Urinary bladder (tissue), 4 donors: Measurements from ENCODE around the gene CPXM2. TPM values are rescaled to one million over a fixed set of nuclear protein-coding genes. Genes with fewer than 3 reads are reported as not detected.
"Not testable (repeated sequence)": the region's sequence is repeated elsewhere in the genome, so short reads cannot be mapped to it uniquely, and the experiment has no call there.

Source experiments
- DNase-seq: peaks from one replicate; pipeline ENCODE4 v3.0.0-alpha.2; 2015; ENCODE audit errors: extremely low spot score
- H3K27ac ChIP-seq: one replicate; pipeline ENCODE4 v1.5.1; 2013; ENCODE audit warnings: low read depth, mild to moderate bottlenecking, moderate library complexity
- H3K36me3 ChIP-seq: one replicate; pipeline ENCODE4 v1.6.1; 2013; ENCODE audit warnings: mild to moderate bottlenecking, moderate library complexity; ENCODE audit not compliant: insufficient read depth
- H3K4me1 ChIP-seq: one replicate; pipeline ENCODE4 v1.6.1; 2013; ENCODE audit warnings: mild to moderate bottlenecking, moderate library complexity; ENCODE audit not compliant: insufficient read depth
- H3K4me3 ChIP-seq: one replicate; pipeline ENCODE4 v1.5.1; 2013; ENCODE audit warnings: low read depth, low read length
- WGBS: extraction: QIAGEN DNeasy Blood & Tissue Kit; methylation state at CpG from one replicate; pipeline ENCODE4 v1.1.7; 2013; 5-methylcytosine and 5-hydroxymethylcytosine counted together
- polyA plus RNA-seq: library from polyadenylated mRNA; stranded (reverse); fragments of 200-250 nt; gene quantifications from one replicate; pipeline ENCODE4 v1.2.3, GENCODE V29; 2013
- total RNA-seq: library from RNA; depleted of rRNA; stranded (reverse); fragments of >200 nt; gene quantifications from one replicate; pipeline ENCODE4 v1.2.3, GENCODE V29; 2014
- donor health status: healthy with polysubstance abuse.
- donor health status: healthy.

CPXM2 gene
- total and polyA plus RNA-seq, 2 donors, result 12.3 to 48.1 TPM

DNA sequence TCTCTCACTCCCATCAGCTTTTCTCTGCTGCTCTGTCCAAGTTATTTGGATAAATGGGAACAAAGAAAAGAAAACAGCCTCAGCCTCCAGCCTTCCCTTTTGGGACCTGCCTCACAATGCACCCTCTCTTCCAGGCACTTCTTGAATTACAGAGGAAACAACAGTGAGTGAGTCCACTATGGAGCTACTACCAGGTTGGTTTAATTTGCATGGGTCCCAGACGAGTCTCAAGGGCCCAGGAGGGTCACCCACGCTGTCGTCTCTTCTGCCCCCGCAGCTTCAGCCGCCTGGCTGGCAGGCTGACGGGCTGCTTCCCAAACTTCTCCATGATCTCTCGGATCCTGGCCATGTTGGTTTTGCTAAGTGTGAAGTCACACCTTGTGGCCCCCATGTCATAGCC lies 145.1 kb downstream of the CPXM2 start:
- 73% methylated on average over 7 of the region's 7 CpGs for WGBS
- Histone ChIP-seq H3K27ac (no peak overlapping the region), H3K4me3 (no peak overlapping the region), H3K4me1 (no peaks in the 10 kb centered on the region), H3K36me3 (no peaks in the 10 kb centered on the region)
- no peak for DNase-seq

DNA sequence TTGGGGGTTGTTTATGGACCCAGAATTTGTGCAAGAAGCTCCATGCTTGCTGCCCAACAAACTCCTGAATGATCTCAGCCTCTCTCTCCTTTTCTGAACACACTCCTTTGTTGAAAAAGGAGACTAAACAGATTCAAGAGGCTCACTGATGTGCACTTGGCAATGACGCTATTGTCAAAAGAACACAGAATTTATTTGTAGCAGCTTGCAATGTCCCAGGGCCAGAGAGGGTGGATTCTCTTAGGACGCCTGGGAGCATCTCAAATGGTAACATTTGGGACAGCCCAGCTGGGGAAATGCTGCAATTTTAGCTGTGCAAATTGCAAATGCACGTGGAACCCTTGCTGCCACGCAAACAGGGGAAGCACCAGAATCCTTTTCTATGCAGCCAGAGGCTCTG lies 145.5 kb downstream of the CPXM2 start:
- Histone ChIP-seq H3K4me1 (no peaks in the 10 kb centered on the region), H3K4me3 (no peak overlapping the region), H3K27ac (no peak overlapping the region), H3K36me3 (no peaks in the 10 kb centered on the region)
- DNase-seq, result no peak
- WGBS, result 42% methylated on average over 4 of the region's 4 CpGs

DNA sequence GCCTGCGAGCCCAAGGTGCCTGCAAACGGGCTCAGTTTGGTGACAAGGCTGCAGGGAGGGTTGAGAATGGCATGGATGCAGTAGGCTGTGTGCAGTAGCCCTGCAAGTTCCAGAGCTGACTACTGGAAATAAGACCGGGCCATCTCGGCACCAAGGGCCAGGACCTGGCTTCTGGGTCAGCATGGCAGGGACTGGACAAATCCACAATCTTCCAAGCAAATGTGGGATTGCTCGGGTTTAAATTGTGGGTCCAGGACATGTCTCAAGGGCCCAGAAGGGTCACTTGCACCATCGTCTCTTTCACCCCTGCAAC lies 147.4 kb downstream of the CPXM2 start:
- no peaks in the 10 kb centered on the region for H3K4me1 ChIP-seq
- no peak overlapping the region for H3K27ac ChIP-seq
- H3K4me3 ChIP-seq, result no peak overlapping the region
- no peak for DNase-seq
- WGBS, result 63% methylated on average over 6 of the region's 6 CpGs
- H3K36me3 ChIP-seq, result no peaks in the 10 kb centered on the region

GRCh38 chr10:123743441-123744223 lies 148.0 kb downstream of the CPXM2 start:
- Histone ChIP-seq H3K36me3 (no peaks in the 10 kb centered on the region), H3K4me3 (no peak overlapping the region), H3K4me1 (no peaks in the 10 kb centered on the region), H3K27ac (no peak overlapping the region)
- DNase-seq, result no peak
- 39% methylated on average over 13 of the region's 13 CpGs for WGBS

DNA sequence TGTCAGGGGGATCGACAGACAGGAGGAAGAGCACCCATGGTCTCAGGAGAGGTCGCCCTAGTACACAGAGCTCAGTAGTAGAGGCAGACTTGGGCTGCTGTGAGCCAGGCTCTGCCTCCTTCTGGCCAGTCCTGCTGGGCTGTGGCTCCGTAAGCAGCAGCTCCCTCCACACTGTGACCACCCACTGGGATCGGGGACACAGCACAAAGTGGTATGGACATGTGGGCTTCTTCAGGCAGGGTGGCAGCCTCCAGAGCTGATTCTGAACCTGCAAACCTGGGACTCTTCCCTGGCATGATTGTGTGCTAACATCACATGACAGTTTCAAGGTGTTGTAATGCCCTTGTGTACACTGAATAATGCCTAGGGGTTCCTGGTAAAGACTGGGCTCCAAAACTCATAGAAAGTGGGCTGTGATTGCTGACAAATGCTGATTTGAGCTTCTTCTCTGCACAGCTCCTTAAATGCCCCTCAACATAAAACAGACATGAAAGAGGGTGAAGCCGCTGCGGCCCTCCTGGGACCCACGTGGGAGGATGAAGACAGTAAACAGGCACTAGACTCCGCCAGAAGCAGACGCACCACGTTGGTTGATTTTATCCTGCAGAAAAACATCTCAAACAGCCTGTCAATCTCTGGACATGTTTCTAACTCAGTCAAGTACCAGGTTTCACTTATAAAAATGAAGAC lies 148.7 kb downstream of the CPXM2 start:
- WGBS, result 45% methylated on average over 10 of the region's 10 CpGs
- Histone ChIP-seq H3K36me3 (no peaks in the 10 kb centered on the region), H3K4me3 (no peak overlapping the region), H3K27ac (no peak overlapping the region), H3K4me1 (no peaks in the 10 kb centered on the region)
- no peak for DNase-seq

DNA sequence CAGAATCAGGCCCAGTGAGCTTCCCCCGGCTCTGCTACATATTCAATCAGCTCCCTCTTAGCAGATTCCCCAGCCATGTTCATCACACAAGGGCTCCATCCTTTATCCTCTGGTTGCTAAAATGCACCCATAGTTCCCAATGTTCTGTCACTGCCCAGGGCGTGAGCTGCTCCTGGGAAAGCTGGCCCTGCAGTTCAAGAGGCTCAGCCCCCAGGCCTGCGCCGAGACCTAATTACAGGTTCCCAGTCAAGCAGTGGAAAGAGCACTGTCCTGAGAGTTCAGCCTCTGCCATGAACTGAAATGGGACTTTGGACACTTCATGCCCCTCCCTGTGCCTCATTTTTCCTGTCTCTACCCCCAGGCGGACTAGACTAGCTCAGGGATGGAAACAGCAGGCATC lies 149.9 kb downstream of the CPXM2 start:
- 91% methylated on average over 5 of the region's 5 CpGs for WGBS
- H3K27ac ChIP-seq, result no peak overlapping the region
- no peak overlapping the region for H3K4me3 ChIP-seq
- H3K36me3 ChIP-seq, result no peaks in the 10 kb centered on the region
- DNase-seq, result no peak
- H3K4me1 ChIP-seq, result no peaks in the 10 kb centered on the region

- no peak for DNase-seq
- no peak overlapping the region for H3K27ac ChIP-seq
- no peak overlapping the region for H3K4me3 ChIP-seq
- H3K36me3 ChIP-seq, result no peaks in the 10 kb centered on the region
- H3K4me1 ChIP-seq, result no peaks in the 10 kb centered on the region
- WGBS, result 67% methylated on average over 7 of the region's 7 CpGs
Observed at GRCh38 chr10:123741146-123741545, 150.5 kb downstream of the CPXM2 start.

DNA sequence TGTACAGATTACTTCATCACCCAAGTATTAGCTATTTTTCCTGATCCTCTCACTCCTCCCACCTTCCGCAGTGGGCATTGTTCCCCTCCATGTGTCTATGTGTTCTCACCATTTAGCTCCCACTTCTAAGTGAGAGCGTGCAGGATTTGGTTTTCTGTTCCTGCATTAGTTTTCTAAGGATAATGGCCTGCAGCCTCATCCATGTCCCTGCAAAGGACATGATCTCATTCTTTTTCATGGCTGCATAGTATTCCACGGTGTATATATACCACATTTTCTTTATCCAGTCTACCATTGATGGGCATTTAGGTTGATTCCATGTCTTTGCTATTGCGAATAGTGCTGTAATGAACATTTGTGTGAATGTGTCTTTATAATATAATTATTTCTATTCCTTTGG lies 154.7 kb downstream of the CPXM2 start:
- not testable (repeated sequence) for H3K4me3 ChIP-seq, DNase-seq, H3K27ac ChIP-seq, H3K4me1 ChIP-seq, H3K36me3 ChIP-seq
- 92% methylated on average over 4 of the region's 4 CpGs for WGBS

DNA sequence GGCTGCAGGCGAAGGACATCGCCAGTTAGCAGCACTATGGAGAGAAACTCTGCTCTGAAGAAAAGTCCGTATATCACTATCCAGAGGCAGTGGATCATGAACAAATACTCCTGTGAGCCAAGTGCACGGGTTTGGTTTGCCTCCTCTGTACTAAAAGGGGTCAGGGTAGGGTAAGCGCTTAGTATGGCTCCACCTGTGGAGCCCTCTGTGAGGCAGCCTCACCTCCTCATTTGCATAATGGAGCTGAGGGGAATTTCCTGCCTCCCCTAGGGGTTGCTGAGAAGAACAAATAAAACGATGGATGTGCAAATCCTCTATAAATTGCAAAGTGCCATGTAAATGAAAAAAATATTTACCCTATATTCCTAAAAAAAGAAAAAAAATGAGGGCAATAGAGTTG lies 162.1 kb downstream of the CPXM2 start:
- Histone ChIP-seq H3K4me3 (no peak overlapping the region), H3K36me3 (no peaks in the 10 kb centered on the region), H3K27ac (no peak overlapping the region), H3K4me1 (no peaks in the 10 kb centered on the region)
- no peak for DNase-seq
- 74% methylated on average over 6 of the region's 6 CpGs for WGBS

GRCh38 chr10:123726836-123727235 lies 164.8 kb downstream of the CPXM2 start:
- no peak for DNase-seq
- WGBS, result 53% methylated on average over 2 of the region's 2 CpGs
- H3K4me3 ChIP-seq, result no peak overlapping the region
- no peaks in the 10 kb centered on the region for H3K36me3 ChIP-seq
- no peak overlapping the region for H3K27ac ChIP-seq
- H3K4me1 ChIP-seq, result no peaks in the 10 kb centered on the region

DNA sequence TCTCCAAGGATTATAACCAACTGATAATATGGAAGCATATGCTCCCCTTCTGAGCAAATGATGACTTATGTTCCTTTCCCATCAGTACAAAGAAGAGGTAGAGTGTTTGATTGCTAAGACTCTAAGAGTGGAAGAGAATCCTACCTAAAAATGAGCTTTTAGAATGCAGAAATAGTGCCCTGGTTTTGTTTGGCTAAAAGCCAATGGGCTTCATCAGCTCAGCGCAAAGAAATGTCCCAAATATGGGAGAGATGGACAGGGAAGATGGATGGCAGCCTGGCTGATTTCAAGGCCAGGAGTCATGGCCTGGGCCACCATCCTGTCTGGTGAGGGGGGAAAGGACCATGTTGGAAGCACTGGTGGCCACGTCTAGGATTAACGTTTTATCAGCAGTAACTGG lies 165.2 kb downstream of the CPXM2 start:
- no peak for DNase-seq
- Histone ChIP-seq H3K36me3 (no peaks in the 10 kb centered on the region), H3K4me1 (no peaks in the 10 kb centered on the region), H3K27ac (no peak overlapping the region), H3K4me3 (no peak overlapping the region)
- WGBS, result 38% methylated on average over 3 of the region's 3 CpGs

DNA sequence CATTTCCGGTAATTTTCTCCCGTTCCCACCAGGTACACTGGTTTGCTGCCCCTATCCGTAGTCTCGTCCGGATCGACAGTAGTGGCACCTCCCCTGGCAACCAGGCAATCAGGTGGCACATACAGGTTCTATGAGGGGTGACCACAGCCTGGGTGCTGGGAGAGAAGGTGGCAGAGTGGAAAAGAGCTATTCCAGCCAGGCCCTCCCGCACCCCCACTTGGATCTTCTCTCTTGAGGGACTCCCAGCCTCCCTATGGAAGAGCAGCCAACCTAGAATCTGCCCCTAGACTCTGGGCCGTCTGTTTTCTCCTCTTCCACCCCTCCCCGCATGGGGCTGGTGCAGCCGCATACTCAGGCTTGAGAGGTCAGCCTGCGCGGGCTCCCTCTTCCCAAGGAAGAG lies 166.9 kb downstream of the CPXM2 start:
- Histone ChIP-seq H3K27ac (no peak overlapping the region), H3K36me3 (no peaks in the 10 kb centered on the region), H3K4me3 (no peak overlapping the region), H3K4me1 (no peaks in the 10 kb centered on the region)
- WGBS, result 93% methylated on average over 12 of the region's 12 CpGs
- DNase-seq, result no peak

- Histone ChIP-seq H3K36me3 (no peaks in the 10 kb centered on the region), H3K4me3 (no peak overlapping the region), H3K4me1 (no peaks in the 10 kb centered on the region), H3K27ac (no peak overlapping the region)
- WGBS, result 87% methylated on average over 2 of the region's 2 CpGs
- DNase-seq, result no peak
Observed at GRCh38 chr10:123722351-123722750, 169.3 kb downstream of the CPXM2 start.

- no peak for DNase-seq
- no peak overlapping the region for H3K4me3 ChIP-seq
- 84% methylated on average over 9 of the region's 9 CpGs for WGBS
Observed at GRCh38 chr10:123721441-123722049, 170.1 kb downstream of the CPXM2 start.

More at GRCh38 chr10:123721441-123722049, 170.1 kb downstream of the CPXM2 start:
- Histone ChIP-seq H3K36me3 (no peaks in the 10 kb centered on the region), H3K27ac (no peak overlapping the region), H3K4me1 (no peaks in the 10 kb centered on the region)
